ENCODE results near the gene ENG.

DNA sequence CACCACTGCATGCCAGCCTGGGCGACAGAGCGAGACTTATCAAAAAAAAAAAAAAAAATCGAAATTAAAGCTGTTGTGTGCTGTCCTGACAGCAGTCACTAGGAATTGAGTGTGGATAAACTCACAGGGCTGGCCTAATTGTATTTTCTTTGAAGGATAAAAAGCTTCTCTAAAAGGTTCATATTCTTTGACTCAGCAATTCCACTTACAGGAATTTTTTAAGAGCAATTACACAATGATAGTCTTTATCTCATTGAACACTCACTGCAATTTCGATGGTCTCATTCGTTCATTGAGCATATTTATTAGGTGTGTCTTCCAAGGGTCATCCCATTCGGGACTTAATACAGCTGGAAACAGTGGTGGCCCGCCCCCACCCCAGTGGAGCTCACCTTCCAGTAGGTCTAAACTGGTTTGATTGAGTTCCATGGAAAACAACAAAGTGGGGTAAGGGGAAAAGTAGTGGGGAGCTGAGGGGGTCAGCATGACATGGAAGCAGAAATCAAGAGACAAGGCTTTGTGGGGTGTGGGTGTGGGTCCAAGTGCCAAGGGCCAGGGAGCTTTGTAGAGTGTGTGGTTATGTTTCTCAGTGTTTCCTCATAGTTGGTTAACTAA lies 61.9 kb downstream of the ENG start:
- TF ChIP-seq, protein P1, sequence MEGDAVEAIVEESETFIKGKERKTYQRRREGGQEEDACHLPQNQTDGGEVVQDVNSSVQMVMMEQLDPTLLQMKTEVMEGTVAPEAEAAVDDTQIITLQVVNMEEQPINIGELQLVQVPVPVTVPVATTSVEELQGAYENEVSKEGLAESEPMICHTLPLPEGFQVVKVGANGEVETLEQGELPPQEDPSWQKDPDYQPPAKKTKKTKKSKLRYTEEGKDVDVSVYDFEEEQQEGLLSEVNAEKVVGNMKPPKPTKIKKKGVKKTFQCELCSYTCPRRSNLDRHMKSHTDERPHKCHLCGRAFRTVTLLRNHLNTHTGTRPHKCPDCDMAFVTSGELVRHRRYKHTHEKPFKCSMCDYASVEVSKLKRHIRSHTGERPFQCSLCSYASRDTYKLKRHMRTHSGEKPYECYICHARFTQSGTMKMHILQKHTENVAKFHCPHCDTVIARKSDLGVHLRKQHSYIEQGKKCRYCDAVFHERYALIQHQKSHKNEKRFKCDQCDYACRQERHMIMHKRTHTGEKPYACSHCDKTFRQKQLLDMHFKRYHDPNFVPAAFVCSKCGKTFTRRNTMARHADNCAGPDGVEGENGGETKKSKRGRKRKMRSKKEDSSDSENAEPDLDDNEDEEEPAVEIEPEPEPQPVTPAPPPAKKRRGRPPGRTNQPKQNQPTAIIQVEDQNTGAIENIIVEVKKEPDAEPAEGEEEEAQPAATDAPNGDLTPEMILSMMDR (conservative IDR thresholded peaks at IDR 0.05 in 1 of 2, IDR thresholded peaks at IDR 0.05 in 1 of 2; ENCODE audit: extremely low read depth in 1 of 2, insufficient read depth in 1 of 2, low read depth in 1 of 2, low read length in 2 of 2): no peak
- TF ChIP-seq EZH2 (IDR thresholded peaks at IDR 0.05; ENCODE audit: borderline replicate concordance, low read length): no peak
